OCI-LY3 (cell line): ENCODE results near the gene VTA1.

ENCODE experiments used
- CTCF ChIP-seq: fragments of 200-600, 300-600 bp; sonication (generic); IDR thresholded peaks from 2 replicates; pipeline ENCODE4 v1.5.1; 2014; ENCODE audit warnings: antibody characterized with exemption, low read length, low read depth
- EZH2phosphoT487 ChIP-seq: fragments of 200-600 bp; shearing (Covaris generic); IDR thresholded peaks from 2 replicates; pipeline ENCODE4 v1.6.1; 2018; ENCODE audit warnings: antibody characterized with exemption, mixed run types, low read depth

- TF ChIP-seq CTCF (no peak), EZH2phosphoT487 (no peak)
These were observed 115.2 kb downstream of the VTA1 start for GRCh38 chr6:142262231-142262630.
